H9 (cell line): ENCODE results near the gene RPL7L1. TPM values are rescaled to one million over a fixed set of nuclear protein-coding genes. Genes with fewer than 3 reads are reported as not detected.
A peak's percentile ranks its signal among the peaks of the same experiment; 100 is the strongest.
"Not testable (repeated sequence)": the region's sequence is repeated elsewhere in the genome, so short reads cannot be mapped to it uniquely, and the experiment has no call there.

ENCODE experiments used
- DNase-seq: peaks from one replicate; pipeline ENCODE4 v3.0.0-alpha.2; 2017
- H2AFZ ChIP-seq: one replicate; pipeline ENCODE4 v1.6.1; 2013; ENCODE audit warnings: mild to moderate bottlenecking, low read length, control low read depth, moderate library complexity
- H2AK5ac ChIP-seq: 2 replicates; pipeline ENCODE4 v1.6.1; 2013; ENCODE audit warnings: low read length, control low read depth, mixed read lengths; ENCODE audit not compliant: insufficient read length
- H2BK120ac ChIP-seq: one replicate; pipeline ENCODE4 v1.6.1; 2013; ENCODE audit warnings: low read depth, mild to moderate bottlenecking, low read length, control low read depth, inconsistent platforms; ENCODE audit not compliant: poor library complexity, severe bottlenecking
- H2BK12ac ChIP-seq: 2 replicates; pipeline ENCODE4 v1.6.1; 2013; ENCODE audit warnings: low read length, control low read depth, mixed read lengths, low read depth; ENCODE audit not compliant: insufficient read length
- H2BK15ac ChIP-seq: 2 replicates; pipeline ENCODE4 v1.6.1; 2013; ENCODE audit warnings: low read depth, low read length, control low read depth
- H2BK20ac ChIP-seq: one replicate; pipeline ENCODE4 v1.6.1; 2013; ENCODE audit warnings: low read depth, mild to moderate bottlenecking, low read length, control low read depth, inconsistent platforms; ENCODE audit not compliant: poor library complexity, severe bottlenecking
- H2BK5ac ChIP-seq: 2 replicates; pipeline ENCODE4 v1.6.1; 2013; ENCODE audit warnings: low read length, control low read depth, mixed read lengths; ENCODE audit not compliant: insufficient read length
- H3K14ac ChIP-seq: 2 replicates; pipeline ENCODE4 v1.6.1; 2013; ENCODE audit warnings: low read length, control low read depth; ENCODE audit not compliant: insufficient read depth
- H3K18ac ChIP-seq: 2 replicates; pipeline ENCODE4 v1.6.1; 2013; ENCODE audit warnings: low read depth, mild to moderate bottlenecking, mixed read lengths, low read length, control low read depth; ENCODE audit not compliant: insufficient read length
- H3K23ac ChIP-seq: 2 replicates; pipeline ENCODE4 v1.6.1; 2013; ENCODE audit warnings: low read length, control low read depth, mixed read lengths, low read depth; ENCODE audit not compliant: insufficient read length
- H3K23me2 ChIP-seq: 2 replicates; pipeline ENCODE4 v1.6.1; 2013; ENCODE audit warnings: low read depth, mild to moderate bottlenecking, mixed read lengths, low read length, control low read depth; ENCODE audit not compliant: insufficient read length, poor library complexity, severe bottlenecking
- H3K27ac ChIP-seq: 2 replicates; pipeline ENCODE4 v1.5.1; 2013; ENCODE audit warnings: low read length, control low read depth, mixed read lengths, low read depth; ENCODE audit not compliant: insufficient read length
- H3K27me3 ChIP-seq: 2 replicates; pipeline ENCODE4 v1.6.1; 2013; ENCODE audit warnings: low read length, control low read depth, inconsistent platforms; ENCODE audit not compliant: insufficient read depth
- H3K4ac ChIP-seq: 2 replicates; pipeline ENCODE4 v1.6.1; 2013; ENCODE audit warnings: low read depth, mild to moderate bottlenecking, control low read depth, inconsistent platforms, low read length, moderate library complexity
- H3K4me1 ChIP-seq: 2 replicates; pipeline ENCODE4 v1.6.1; 2013; ENCODE audit warnings: low read length, control low read depth, inconsistent platforms; ENCODE audit not compliant: insufficient read depth
- H3K4me2 ChIP-seq: 2 replicates; pipeline ENCODE4 v1.6.1; 2013; ENCODE audit warnings: low read length, control low read depth, mixed read lengths; ENCODE audit not compliant: insufficient read length, insufficient read depth
- H3K56ac ChIP-seq: 2 replicates; pipeline ENCODE4 v1.6.1; 2013; ENCODE audit warnings: low read depth, mild to moderate bottlenecking, mixed read lengths, low read length, control low read depth; ENCODE audit not compliant: insufficient read length
- H3K79me1 ChIP-seq: 2 replicates; pipeline ENCODE4 v1.6.1; 2013; ENCODE audit warnings: low read depth, mild to moderate bottlenecking, moderate library complexity, low read length, control low read depth, inconsistent platforms; ENCODE audit not compliant: insufficient read depth, poor library complexity, severe bottlenecking
- H3K79me2 ChIP-seq: 2 replicates; pipeline ENCODE4 v1.6.1; 2013; ENCODE audit warnings: low read length, control low read depth, inconsistent platforms; ENCODE audit not compliant: insufficient read depth
- H3K9ac ChIP-seq: 2 replicates; pipeline ENCODE4 v1.6.1; 2013; ENCODE audit warnings: low read length, control low read depth, mixed read lengths; ENCODE audit not compliant: insufficient read length; ENCODE audit errors: extremely low read depth
- H3K9me3 ChIP-seq: one replicate; pipeline ENCODE4 v1.6.1; 2013; ENCODE audit warnings: low read depth, low read length, inconsistent platforms; ENCODE audit not compliant: control insufficient read depth
- H3T11ph ChIP-seq: one replicate; pipeline ENCODE4 v1.6.1; 2013; ENCODE audit warnings: mild to moderate bottlenecking, low read length, control low read depth, inconsistent platforms
- H4K20me1 ChIP-seq: one replicate; pipeline ENCODE4 v1.6.1; 2013; ENCODE audit not compliant: control insufficient read depth, insufficient read length, insufficient read depth
- H4K5ac ChIP-seq: 2 replicates; pipeline ENCODE4 v1.6.1; 2013; ENCODE audit warnings: low read depth, mild to moderate bottlenecking, mixed read lengths, low read length, control low read depth; ENCODE audit not compliant: insufficient read length
- H4K8ac ChIP-seq: replicated peaks from 2 replicates; pipeline ENCODE4 v1.6.1; 2013; ENCODE audit warnings: low read length, control low read depth, mixed read lengths, low read depth; ENCODE audit not compliant: insufficient read length
- H4K91ac ChIP-seq: 2 replicates; pipeline ENCODE4 v1.6.1; 2013; ENCODE audit warnings: low read depth, mild to moderate bottlenecking, moderate library complexity, mixed read lengths, low read length, control low read depth; ENCODE audit not compliant: insufficient read length
- H3K27ac Mint-ChIP-seq, 3 experiments: 2 replicates in 2 of 3; 3 replicates in 1 of 3; pipeline ENCODE4 v1.8.0; 2020 to 2021; ENCODE audit warnings: mixed read lengths in 3 of 3, mild to moderate bottlenecking in 1 of 3, moderate library complexity in 1 of 3
- H3K27me3 Mint-ChIP-seq: 2 replicates; pipeline ENCODE4 v1.8.0; 2021; ENCODE audit warnings: low read depth, mild to moderate bottlenecking, moderate library complexity, mixed read lengths
- H3K36me3 Mint-ChIP-seq, 3 experiments: 2 replicates in 2 of 3; 3 replicates in 1 of 3; pipeline ENCODE4 v1.8.0; 2020 to 2021; ENCODE audit warnings: low read depth in 3 of 3, mixed read lengths in 3 of 3; ENCODE audit not compliant: insufficient read depth in 1 of 3
- H3K4me1 Mint-ChIP-seq, 2 experiments: 2 replicates each; pipeline ENCODE4 v1.8.0; 2020; ENCODE audit warnings: mixed read lengths in 2 of 2
- H3K4me3 Mint-ChIP-seq, 2 experiments: 2 replicates in 1 of 2; 3 replicates in 1 of 2; pipeline ENCODE4 v1.8.0; 2020 to 2021; ENCODE audit warnings: mild to moderate bottlenecking in 2 of 2, mixed read lengths in 2 of 2, moderate library complexity in 1 of 2
- H3K9me3 Mint-ChIP-seq, 2 experiments: 2 replicates in 1 of 2; 3 replicates in 1 of 2; pipeline ENCODE4 v1.8.0; 2020; ENCODE audit warnings: mild to moderate bottlenecking in 2 of 2, mixed read lengths in 2 of 2, moderate library complexity in 1 of 2
- CTCF ChIP-seq: fragments of 200-600 bp; sonication (generic); conservative IDR thresholded peaks from 3 replicates; pipeline ENCODE4 v1.8.0; 2021; ENCODE audit warnings: antibody characterized with exemption, mild to moderate bottlenecking
- WGBS: extraction: QIAGEN DNeasy Blood & Tissue Kit; methylation state at CpG from one replicate; pipeline ENCODE4 v1.1.7; 2013; ENCODE audit warnings: missing lambda C conversion rate, low lambda C conversion rate, mixed read lengths; ENCODE audit not compliant: insufficient read length; ENCODE audit errors: extremely low coverage; 5-methylcytosine and 5-hydroxymethylcytosine counted together
- total RNA-seq: library from RNA; stranded (reverse); gene quantifications from 2 replicates; pipeline ENCODE4 v1.2.1, GENCODE V29; 2021

RPL7L1 gene
- total RNA-seq, 1 experiment from 2014 or later, result 130 TPM

DNA sequence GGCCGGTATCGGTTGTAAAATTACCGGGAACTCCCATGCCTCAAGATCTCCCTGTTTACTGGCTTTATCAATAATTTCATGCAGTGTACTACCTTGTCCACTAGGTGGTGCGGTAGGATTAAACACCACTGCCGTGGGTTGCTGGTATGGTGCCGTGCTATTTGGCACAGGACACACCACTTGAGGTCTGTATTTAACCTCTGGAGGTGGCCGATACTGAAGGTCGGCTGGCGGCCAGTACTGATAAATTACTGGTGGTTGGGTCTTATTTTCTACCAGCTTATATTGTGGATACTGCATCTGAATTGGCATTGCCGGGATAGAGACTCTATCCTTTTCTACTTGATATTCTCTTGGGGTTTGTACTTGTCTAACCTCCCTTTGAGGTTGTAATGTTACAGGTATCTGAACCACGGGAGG lies 22.1 kb downstream of the RPL7L1 start:
- Histone ChIP-seq H3K23ac (no peak overlapping the region), H2BK20ac (no peak overlapping the region), H4K8ac (no peak overlapping the region), H2BK12ac (no peak overlapping the region), H3T11ph (no peak overlapping the region), H2BK5ac (no peak overlapping the region), H4K5ac (no peak overlapping the region), H3K79me1 (no peaks in the 10 kb centered on the region), H2BK15ac (no peak overlapping the region), H3K79me2 (no peaks in the 10 kb centered on the region), H3K27me3 (no peaks in the 10 kb centered on the region), H3K9me3 (no peaks in the 10 kb centered on the region), H2BK120ac (no peak overlapping the region), H2AK5ac (no peak overlapping the region), H3K9ac (no peak overlapping the region), H3K14ac (no peak overlapping the region), H3K56ac (no peak overlapping the region), H3K4ac (no peak overlapping the region), H3K27ac (no peak overlapping the region), H3K18ac (no peak overlapping the region), H3K23me2 (no peaks in the 10 kb centered on the region), H2AFZ (no peak overlapping the region), H4K91ac (no peak overlapping the region), H3K4me1 (no peaks in the 10 kb centered on the region; the same call in 1 of the 2 replicates), H4K20me1 (no peaks in the 10 kb centered on the region), H3K4me2 (no peak overlapping the region)
- Mint-ChIP-seq H3K27me3 (no peaks in the 10 kb centered on the region), H3K9me3 (no peaks in the 10 kb centered on the region), H3K36me3 (no peaks in the 10 kb centered on the region), H3K4me3 (peak overlapping the region in 1 of 2 experiments; percentile 38; a peak in 2 of 5 replicates), H3K4me1 (peaks cover 22 to 32% of the 10 kb centered on the region in 2 experiments), H3K27ac (no peak overlapping the region)
- peak; percentile 82 for DNase-seq
- TF ChIP-seq CTCF, result peak; percentile 91
- no CpG with 5 or more reads among the region's 11 CpGs for WGBS

DNA sequence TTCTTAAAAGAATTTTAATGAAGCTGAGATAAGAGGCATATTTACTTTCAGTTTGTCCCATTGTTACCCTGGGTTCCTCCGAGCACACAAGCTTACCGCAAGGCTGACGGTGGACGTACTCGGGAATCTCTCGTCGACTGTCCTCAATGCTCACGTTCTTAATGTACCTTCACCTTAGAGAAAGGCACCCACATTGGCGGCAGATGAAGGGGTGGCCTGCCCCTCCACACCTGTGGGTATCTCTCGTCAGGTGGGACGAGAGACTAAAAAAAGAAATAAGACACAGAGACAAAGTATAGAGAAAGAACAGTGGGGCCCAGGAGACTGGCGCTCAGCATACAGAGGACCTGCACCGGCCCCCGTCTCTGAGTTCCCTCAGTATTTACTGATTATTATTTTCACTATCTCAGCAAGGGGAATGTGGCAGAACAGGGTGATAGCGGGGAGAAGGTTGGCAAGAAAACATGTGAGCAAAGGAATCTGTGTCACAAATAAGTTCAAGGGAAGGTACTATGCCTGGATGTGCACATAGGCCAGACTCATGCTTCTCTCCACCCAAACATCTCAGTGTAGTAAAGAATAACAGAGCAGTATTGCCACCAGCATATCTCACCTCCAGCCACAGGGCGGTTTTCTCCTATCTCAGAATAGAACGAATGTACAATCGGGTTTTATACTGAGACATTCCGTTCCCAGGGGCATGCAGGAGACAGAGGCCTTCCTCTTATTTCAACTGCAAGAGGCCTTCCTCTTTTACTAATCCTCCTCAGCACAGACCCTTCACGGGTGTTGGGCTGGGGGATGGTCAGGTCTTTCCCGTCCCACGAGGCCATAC lies 23.2 kb downstream of the RPL7L1 start:
- Mint-ChIP-seq H3K4me1 (peaks cover 22 to 32% of the 10 kb centered on the region in 2 experiments), H3K27ac (peak overlapping the region in 1 of 3 experiments; percentile 46; a peak in 2 of 7 replicates), H3K4me3 (peak overlapping the region in 1 of 2 experiments; percentile 38; a peak in 1 of 5 replicates)
- H3K9me3 ChIP-seq, H3K27me3 ChIP-seq, H3K56ac ChIP-seq, H3K79me1 ChIP-seq, H3K9me3 Mint-ChIP-seq, H2BK120ac ChIP-seq, H3T11ph ChIP-seq, H3K4me2 ChIP-seq, H4K5ac ChIP-seq, H3K14ac ChIP-seq, H2BK15ac ChIP-seq, H2BK12ac ChIP-seq, H3K23ac ChIP-seq, H3K79me2 ChIP-seq, H4K8ac ChIP-seq, H3K27me3 Mint-ChIP-seq, H2AFZ ChIP-seq, H3K18ac ChIP-seq, H4K20me1 ChIP-seq, H3K9ac ChIP-seq, H3K4me1 ChIP-seq, H2BK5ac ChIP-seq, H2AK5ac ChIP-seq, H3K36me3 Mint-ChIP-seq, DNase-seq, H2BK20ac ChIP-seq, H3K27ac ChIP-seq, H3K4ac ChIP-seq, H4K91ac ChIP-seq, H3K23me2 ChIP-seq: not testable (repeated sequence)
- no CpG with 5 or more reads among the region's 22 CpGs for WGBS
